HG03469 (cell line): ENCODE results near the gene HOXB4.

Experiments used
- ATAC-seq: cut with Tn5 transposase; IDR thresholded peaks from one replicate; pipeline ENCODE4 v1.9.1; 2021; ENCODE audit warnings: mild to moderate bottlenecking, moderate library complexity, moderate number of reproducible peaks; ENCODE audit not compliant: unreplicated experiment

HOXB4 gene

DNA sequence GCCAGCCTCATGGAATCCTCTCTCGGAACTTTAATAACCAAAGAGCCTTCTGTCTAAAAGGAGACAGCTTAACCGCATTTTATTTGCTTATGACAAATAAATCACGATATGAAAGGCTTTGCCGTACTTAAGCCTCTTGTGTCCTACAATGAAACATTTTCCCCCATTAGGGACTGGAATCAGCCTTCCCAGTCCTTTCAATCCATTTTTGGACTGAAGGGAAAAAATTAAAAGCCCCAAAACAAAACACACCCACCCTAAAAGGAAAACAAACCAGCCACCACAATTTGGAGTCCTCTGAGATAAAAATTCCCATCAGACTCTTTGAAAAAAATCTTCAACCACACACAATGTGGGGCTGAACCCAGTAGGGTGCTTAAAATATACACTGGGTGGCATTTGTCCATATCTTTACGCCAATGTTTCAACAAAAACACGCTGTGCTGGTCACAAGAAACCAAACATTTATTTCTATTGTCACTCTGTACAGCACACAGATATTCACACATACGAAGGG lies 3.0 kb downstream of the HOXB4 start:
- no peak for ATAC-seq

DNA sequence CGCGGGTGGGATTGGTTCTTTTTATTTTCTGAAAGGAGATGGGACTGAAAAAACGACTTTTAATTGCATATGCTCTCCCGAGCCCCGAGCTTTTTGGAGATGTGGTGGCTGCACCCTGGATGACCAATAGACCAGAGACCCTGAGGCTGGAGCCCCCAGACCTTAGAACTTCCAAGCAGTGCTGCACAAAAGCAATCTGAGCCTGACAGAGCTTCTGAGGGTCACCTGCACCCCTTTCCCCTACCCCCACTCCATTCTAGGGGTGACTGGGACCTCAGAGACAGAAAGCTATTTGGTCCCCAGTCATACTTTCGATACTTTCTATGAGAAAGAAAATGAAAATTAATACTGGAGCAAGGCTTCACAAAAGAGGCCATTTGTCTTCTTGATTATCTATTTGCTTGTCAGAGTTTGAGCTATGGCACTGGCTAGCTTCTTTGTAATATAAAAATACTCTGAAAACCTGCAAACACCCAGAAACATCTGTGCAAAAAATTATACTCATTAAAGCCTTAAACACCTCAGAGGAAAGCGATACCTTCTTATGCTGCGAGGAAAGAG lies 3.6 kb downstream of the HOXB4 start:
- no peak for ATAC-seq

DNA sequence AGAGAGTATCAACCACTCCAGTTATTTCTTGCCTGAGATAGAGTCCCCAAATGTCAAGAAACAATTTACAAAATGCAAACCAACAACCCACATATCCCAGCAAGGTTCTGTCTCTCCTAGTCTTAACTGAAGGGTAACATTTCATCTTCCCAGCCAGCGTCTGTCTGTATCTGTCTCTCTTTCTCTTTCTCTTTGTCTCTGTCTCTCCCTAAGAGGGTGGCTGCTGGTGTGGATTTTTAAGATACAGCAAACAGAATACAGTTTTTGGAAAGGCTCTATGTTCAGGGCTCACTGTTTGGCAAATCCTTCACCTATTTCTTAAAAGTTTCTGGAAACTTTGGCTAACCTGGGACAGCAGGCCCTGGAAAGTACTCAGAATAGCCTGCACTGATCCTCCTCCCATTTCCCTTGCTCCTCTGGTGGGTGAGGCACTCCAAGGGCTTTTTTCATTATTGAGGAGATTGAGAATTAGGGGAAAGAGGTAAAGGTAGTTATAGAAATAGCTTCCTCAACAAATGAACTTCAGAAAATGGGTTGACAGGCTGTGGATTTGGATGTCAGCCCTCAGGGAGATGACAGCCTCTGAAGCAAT lies 6.2 kb downstream of the HOXB4 start:
- ATAC-seq, result no peak

DNA sequence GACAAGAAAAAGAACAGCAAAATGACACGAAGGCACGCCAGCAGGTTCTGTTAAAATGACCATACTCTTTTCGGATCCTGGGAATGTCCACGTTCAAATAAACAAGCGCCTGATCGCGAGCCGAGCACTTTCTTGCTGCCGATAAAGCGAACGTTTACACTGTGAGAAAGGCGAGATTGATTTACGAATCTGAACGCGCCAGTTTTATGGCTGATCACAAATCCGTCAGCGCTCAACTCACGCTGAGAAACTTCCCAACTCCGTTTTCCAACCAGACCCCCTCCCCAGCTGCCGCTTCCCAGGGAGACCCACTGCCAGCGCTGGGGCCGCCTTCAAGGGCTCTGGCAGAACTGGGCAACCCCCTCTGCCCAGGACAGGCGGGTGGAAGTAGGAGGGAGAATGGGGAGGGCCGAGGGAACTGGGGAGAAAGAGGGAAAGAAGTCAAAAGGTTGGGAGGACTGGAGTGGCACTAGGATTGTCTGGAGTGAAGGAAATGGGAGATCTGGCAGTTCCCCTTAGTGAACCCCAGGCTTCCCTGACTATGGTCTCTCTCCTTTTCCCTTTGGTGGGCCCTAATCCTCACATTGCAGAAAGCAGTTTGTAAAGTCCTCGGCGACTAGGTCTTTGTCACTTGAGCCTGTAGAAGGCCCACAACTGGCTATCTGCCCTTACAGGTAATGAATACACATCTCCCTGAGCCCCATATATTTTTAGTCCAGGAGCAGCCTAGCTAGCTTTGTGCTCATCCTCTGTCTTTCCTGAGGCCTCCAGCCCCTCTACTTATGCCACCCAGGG lies 6.9 kb downstream of the HOXB4 start:
- ATAC-seq, result no peak

DNA sequence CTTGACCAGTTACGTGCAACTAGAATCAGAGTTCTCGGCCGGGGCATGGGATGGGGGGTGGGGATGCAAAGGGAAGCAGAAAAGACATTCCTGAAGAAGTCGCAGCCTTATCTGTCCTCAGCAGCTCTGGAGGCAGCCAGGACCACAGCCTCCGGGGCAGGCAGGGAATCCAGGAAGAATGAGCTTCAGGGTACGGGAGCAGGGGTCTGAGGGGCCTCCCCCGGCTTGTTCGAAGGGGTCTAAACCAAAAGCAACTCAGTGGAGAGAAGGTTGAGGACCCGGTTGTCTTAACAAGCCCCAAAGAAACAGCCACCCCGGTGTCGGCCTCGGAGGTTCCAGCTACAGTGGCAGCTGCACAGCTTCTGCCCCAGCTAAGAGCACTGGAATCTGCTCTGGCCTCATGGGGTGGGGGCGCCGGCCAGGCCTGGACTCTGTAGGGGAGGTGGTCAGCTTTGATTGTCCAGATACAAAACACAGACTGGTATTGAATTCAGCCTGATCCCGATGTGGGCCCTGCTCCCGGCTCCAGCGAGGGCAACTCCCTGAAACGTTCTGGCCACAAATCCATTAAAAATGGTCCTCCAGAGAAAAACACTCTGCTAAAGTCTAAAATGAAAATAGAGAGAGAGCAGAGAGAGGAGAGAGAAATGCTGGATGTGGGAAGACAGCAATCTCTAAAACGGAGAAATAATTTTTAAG lies 7.7 kb downstream of the HOXB4 start:
- ATAC-seq, result no peak

DNA sequence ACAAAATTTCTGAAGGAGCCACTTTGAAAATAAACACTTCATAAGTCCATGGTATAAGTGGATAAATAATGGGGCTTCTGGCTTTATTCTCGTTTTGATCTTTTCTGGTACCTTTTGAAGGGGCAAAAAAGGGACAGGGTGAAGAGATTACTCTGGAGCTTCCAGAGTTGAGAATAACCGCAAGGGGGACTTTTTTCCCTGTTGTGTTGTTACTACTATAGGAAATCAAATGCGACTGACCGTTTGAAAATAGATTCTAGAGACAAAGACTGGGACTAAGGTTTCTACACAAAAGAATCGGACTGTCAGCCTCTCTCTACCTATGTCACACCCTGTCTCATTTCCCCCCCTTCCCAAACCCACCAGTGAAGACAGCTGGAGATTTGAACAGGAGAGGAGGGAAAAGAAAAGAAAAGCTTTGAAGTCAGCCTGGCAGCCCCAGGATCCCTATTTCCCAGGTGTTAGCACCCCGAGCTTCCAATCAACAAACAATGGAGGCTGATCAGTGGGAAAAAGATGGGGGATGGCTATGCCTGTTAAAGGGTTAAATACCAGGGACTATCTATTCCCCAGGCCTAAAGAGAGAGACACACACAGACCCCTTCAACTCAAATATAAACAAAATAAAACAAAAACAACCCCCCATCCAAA lies 8.4 kb downstream of the HOXB4 start:
- no peak for ATAC-seq

DNA sequence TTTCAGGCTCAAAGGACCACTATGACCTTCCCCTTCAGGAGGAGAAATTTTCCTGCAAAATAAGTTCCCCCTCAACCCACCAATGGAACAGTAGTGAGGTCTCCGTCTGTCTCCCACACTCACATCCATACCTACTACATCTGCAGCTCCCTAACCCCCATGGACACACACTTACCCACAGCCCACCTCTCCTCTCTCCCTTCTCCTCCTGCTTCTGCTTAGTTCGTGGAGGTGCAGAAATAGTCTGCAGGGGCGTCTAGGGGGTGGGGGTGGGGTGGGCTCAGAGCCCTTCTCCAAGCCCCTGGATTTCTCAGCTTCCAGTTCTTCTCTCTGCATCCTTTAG lies 8.9 kb downstream of the HOXB4 start:
- ATAC-seq, result no peak

DNA sequence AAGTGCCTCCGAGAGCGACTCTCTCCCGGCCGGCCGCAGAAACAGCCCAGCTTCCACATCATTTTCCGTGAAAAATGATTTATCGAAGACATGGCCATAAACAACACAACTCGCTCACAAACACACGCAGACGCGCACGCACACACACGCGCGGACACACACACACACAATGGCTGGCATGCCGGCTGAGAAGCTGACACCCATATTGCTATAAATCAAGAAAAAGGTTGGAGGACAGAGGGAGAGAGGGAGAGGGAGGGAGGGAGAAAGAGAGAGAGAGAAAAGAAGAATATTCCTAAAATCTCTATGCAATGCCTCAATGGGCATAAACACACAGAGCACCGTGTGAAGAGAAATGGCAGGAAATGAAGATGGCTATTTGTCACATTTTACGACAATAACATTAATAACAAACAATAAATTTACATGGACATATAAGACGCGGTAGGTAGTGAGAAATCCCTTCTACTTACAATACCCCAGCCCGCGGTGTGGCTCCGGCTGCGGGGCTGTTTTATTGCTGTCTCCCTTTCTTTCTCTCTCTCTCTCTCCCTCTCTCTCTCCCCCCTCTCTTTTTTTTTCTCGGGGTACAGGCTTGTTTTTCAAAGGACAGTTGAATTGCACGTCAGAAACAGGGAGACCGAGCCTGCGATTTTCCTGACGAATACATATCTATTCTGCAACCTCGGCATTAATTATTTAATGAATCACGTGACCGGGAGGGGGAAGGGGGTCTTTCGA lies 9.5 kb downstream of the HOXB4 start:
- no peak for ATAC-seq

DNA sequence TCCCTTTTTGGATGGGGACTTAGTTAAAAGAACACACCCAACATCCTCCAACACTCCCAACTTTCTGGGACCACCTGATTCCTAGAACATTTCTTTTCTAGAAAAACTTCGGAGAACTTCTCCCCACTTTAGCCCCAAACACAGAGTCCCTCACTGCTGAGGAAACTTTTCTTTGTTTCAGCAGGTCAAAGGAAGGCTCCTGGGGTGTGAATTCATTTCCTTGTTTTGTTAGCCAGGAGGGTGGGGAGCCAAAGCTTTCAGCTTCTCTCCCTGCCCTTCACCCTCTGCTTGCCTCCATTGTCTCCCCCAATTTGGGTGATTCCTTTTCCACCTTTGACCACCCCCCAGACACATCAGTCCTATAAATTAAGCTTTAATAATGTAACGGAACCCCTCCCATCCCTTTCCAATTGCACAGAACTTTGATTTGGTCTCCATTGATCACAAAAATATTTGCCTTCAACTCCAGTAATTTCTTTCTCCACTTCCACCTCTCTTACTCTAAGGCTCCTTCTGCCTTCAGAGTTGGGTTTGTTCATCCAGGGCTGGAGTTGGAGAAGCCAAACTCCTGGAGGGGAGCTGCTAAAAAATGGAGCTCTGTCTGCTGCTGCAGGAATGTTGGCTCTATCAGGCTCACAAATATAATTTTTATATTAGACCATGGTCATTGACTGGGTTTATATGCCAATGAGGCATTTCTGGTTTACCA lies 10.3 kb downstream of the HOXB4 start:
- ATAC-seq, result no peak

DNA sequence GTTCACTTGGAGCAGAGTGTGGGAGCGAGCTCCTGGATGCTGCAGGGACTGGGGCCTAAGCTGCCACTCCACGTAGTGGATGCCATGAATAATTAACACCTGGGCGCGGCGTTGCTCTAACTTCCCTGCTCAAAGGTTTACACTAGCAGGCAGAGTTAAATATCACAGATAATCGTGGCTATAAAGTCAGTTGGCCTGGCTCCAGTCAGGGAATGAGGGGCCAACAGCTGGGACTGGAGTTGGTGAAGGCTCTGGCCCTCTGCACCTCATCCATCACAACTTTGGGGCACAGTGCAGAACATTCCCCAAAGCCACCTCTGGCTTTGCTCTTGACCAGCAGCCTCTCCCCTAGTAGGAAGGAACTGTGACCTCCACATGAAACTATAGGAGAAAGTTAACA lies 10.9 kb downstream of the HOXB4 start:
- no peak for ATAC-seq

DNA sequence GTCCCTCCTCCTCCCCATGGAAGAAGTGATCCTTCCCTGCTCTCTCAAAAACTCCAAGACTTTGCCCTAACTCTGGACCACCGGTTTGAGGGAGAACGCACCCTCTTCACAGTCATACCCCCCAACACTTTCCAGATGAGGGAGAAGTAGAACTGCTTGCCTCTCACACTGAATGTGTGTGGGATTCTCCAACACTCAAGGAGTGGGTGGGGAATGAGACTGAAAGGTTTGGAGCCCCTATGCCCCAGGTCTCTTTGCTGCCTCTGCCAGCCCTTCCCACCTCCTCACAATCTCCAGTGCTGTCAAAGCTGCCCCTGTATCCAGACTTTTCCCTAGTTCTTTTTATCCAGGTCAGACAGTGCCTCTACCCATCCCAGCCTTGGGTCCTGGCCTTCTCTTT lies 11.4 kb downstream of the HOXB4 start:
- ATAC-seq, result no peak

DNA sequence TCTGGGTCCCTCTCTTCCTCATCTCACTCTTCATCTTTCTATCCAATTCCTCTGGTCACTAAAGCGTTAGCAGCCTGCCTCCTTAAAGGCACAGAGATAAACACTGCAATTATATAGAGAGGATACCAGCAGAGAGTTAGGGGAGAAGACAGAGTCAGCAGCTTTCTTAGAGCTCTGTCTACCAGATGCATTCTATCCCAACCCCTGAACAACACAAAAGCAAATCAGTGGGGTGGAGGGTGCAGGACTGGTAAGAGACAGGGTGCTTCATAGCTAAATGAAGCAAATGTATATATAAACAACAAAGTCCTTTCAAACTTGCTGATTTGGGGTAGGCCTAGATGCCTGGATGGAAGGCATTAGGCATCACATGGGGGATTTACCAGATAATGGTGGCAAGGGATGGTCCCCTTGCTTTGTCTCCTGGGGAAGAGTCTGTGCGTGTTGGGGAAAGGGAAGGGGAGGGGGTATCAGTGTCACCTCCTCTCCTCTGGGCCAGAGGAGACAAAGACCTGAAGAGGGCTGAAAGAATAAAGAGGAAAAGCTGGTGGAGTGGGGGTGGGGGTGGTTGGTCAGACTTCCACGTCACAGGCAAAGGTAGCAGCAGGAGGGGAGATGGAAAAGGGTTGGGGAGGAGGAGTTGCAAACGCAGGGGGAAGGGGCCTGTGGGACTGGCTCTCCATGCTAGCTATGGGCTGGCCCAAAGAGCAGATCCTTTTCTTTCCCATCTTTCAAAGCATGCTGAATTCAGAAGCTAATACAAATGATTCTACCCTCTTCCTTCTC lies 12.0 kb downstream of the HOXB4 start:
- no peak for ATAC-seq

DNA sequence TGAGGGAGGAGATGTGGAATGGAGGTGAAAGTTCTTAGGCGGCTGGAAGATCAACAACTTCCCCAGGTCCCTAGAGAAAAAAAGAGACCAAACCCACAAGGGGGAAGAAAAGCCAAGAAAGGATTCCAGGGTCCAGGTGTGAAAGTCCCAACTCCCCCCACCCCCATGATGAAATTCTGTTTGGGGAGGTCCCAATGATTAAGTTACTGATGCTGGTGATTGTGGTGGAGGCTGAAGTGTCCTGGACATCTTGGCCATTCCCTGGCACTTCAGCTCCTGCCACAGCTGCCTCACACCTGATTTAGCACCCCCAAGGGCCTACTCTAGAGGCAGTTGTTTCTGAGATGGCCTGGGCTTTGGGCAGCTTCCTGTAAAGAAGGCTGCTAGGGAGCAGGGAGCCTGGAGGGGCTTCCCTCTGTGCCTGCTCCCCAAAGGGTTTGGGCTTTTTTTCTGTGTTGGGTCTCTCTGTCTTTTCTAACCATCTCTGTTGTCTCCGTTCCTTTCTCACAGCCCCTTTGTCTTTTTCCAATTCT lies 13.1 kb downstream of the HOXB4 start:
- no peak for ATAC-seq

DNA sequence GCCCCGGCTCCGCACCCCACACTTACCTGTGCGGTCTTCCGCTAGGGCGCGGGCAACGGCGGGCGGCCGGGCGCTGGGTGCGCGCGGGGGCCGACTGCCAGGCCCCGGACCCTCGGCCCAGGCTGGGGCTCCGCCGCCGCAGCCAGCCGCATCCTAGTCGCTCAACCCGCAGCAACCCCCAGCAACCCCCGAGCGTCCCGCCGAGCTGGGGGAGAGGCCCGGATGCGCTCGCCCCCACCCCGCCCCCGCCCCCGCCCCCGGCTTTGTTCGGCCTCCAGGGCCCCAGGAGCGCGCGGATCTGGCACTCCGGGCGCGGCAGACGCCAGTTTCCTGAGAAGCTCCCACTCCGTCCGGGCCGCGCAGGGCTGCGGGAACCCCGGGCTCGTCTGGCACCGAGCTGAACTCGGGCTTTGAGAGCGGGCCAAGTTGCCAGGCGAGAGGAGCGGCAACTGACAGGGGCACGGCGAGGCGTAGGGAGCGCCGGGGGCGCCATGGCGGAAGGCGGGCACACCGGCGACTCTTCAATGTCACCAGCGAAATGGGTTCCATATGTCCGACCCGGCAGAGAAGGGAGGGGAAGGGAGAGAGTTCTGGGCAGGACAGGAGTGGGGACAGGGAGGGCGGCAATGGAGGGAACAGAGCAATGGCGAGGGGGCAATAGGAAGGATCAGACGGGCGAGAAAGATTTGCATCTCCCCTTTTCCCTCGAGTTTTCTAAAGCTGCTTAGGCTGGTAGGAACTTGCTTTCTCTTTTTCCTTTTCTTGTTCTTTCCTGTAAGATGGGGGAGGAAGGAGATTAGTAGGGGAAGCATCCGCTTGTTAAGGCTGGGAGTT lies 13.7 kb downstream of the HOXB4 start:
- no peak for ATAC-seq

DNA sequence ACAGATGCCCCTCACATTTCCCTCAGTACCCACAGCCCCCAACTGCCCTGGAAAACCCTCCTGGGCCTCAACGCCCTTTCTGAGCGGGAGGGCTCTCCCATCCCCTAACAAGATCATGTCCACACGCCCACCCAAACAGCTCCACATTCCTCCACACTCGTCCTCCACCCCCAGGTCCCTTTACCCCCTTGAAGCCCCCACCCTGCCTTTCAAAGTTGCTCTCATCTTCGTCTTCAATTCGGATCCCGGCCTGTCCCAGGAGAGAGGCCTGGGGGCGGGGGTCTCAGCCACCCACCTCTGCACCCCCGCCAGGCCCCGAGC lies 14.3 kb downstream of the HOXB4 start:
- ATAC-seq, result no peak

DNA sequence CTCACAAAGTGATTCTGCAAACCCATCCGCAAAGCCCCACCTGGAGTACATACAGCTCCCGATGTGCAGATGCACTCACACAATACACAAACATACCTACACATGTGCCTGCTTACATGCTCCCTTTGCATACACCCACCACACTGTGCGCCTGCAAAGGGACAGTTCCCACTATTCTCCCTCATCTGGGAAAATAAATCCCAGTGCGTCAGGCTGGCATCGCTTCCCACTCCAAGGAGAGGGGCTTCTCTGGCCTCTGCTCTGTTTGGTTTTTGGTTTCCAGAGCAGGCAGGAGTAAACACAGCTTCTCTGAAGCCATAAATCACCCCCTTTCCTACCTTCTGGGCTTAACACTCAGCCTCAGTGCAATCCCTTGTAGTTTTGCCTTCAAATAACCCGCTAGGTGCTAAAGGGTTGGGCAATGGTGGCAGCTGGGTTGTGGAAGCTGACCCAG lies 14.7 kb downstream of the HOXB4 start:
- ATAC-seq, result no peak

DNA sequence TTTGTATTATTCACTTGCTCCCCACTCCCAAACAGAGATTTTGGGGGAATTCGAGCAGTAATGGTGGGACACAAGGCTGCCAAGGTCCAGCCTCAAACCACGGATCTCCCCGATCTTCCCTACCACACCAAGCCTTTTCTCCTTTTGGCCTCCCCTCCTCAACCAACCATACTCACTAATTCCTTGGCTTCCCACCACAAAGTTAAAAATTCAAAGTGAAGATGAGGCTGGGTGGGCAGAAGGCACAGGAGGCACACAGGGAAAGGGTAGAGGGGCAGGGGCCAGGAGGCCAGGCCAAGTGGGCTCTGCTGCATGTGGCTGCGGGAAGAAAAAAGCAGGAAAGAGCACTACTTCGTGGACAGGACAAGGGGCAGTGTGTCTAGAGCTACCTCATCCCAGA lies 15.2 kb downstream of the HOXB4 start:
- no peak for ATAC-seq
